Effector CD4-positive, alpha-beta T cell (primary cell): ENCODE measurements around the gene NEUROD4.

Experiments
- DNase-seq: peaks from one replicate; pipeline ENCODE4 v3.0.0-alpha.2; 2020

Gene NEUROD4

GRCh38 chr12:55061024-55061423 lies 41.2 kb downstream of the NEUROD4 start:
- DNase-seq, result no peak

GRCh38 chr12:55063291-55063690 lies 43.5 kb downstream of the NEUROD4 start:
- no peak for DNase-seq

- DNase-seq, result no peak
Observed at GRCh38 chr12:55065535-55065934, 45.8 kb downstream of the NEUROD4 start.

GRCh38 chr12:55067701-55068100 lies 47.9 kb downstream of the NEUROD4 start:
- DNase-seq, result no peak

GRCh38 chr12:55068416-55069010 lies 48.7 kb downstream of the NEUROD4 start:
- DNase-seq, result no peak

- peak; percentile 66 for DNase-seq
Observed at GRCh38 chr12:55072083-55072482, 52.3 kb downstream of the NEUROD4 start.

- peak; percentile 77 for DNase-seq
Observed at GRCh38 chr12:55073043-55074022, 53.6 kb downstream of the NEUROD4 start.

- no peak for DNase-seq
Observed at GRCh38 chr12:55074806-55075205, 55.0 kb downstream of the NEUROD4 start.
